K562 (cell line): ENCODE measurements around the gene MPIG6B. TPM values are rescaled to one million over a fixed set of nuclear protein-coding genes. Genes with fewer than 3 reads are reported as not detected.
A peak's percentile ranks its signal among the peaks of the same experiment; 100 is the strongest.

Source experiments
- E2F1 ChIP-seq: sonication (generic); formaldehyde crosslinking; IDR thresholded peaks from 2 replicates; pipeline ENCODE4 v1.8.1; 2023; ENCODE audit warnings: mild to moderate bottlenecking, missing genetic modification reagents, moderate library complexity
- ESRRB ChIP-seq: fragments of 250-450 bp; sonication (Bioruptor Pico); IDR thresholded peaks from 2 replicates; pipeline ENCODE4 v1.5.0; 2020; ENCODE audit warnings: mild to moderate bottlenecking, moderate library complexity, borderline replicate concordance
- FOXA3 ChIP-seq, 2 experiments: fragments of 450-650 bp in 1 of 2; sonication (generic) in 1 of 2; formaldehyde crosslinking; IDR thresholded peaks in 1 of 2; conservative IDR thresholded peaks in 1 of 2; 2 replicates each; pipeline versions ENCODE4 v1.4.0 to v1.8.0; 2020 to 2022; ENCODE audit warnings: mild to moderate bottlenecking in 2 of 2, missing genetic modification reagents in 1 of 2
- NR2C2 ChIP-seq, 2 experiments: fragments of 200-800 bp in 1 of 2; sonication (Bioruptor generic) in 1 of 2; sonication (generic) in 1 of 2; formaldehyde crosslinking in 1 of 2; IDR thresholded peaks; 2 replicates each; pipeline versions ENCODE4 v1.6.1 to v1.8.0; 2016 to 2022; ENCODE audit warnings: mild to moderate bottlenecking in 1 of 2, missing compliant biosample characterization in 1 of 2, missing genetic modification characterization in 1 of 2, missing genetic modification reagents in 1 of 2
- RERE ChIP-seq: sonication (generic); formaldehyde crosslinking; IDR thresholded peaks from 2 replicates; pipeline ENCODE4 v1.8.0; 2023; ENCODE audit warnings: missing genetic modification reagents, mild to moderate bottlenecking, borderline replicate concordance
- SMAD4 ChIP-seq: fragments of 250-450 bp; sonication (Bioruptor Pico); conservative IDR thresholded peaks from 2 replicates; pipeline ENCODE4 v1.8.0; 2021; ENCODE audit warnings: inconsistent platforms, mild to moderate bottlenecking, moderate library complexity
- ZKSCAN1 ChIP-seq: fragments of 150-350 bp; IDR thresholded peaks from 2 replicates; pipeline ENCODE4 v1.6.1; 2016; ENCODE audit warnings: low read depth, low read length
- ZNF609 ChIP-seq: sonication (generic); formaldehyde crosslinking; IDR thresholded peaks from 2 replicates; pipeline ENCODE4 v1.8.1; 2023; ENCODE audit warnings: missing genetic modification reagents, mild to moderate bottlenecking, borderline replicate concordance
- polyA plus RNA-seq, 8 experiments: library from polyadenylated mRNA; depleted of rRNA in 4 of 8; stranded (reverse) in 5 of 8; unstranded in 3 of 8; fragments of >200 nt; fragmentation: Nextera tagmentation in 2 of 8; fragmentation: Illumina TruSeq in 1 of 8; extraction: Ambion mirVana in 2 of 8; extraction: Trizol in 1 of 8; gene quantifications; 2 replicates each; pipeline versions ENCODE4 v1.2.1 to v1.2.3, GENCODE V29; 2011 to 2014; ENCODE audit warnings: inconsistent platforms in 1 of 8, missing spikeins in 1 of 8
- total RNA-seq, 7 experiments: library from RNA; depleted of rRNA in 6 of 7; stranded (reverse); fragments of >200 nt in 6 of 7; fragmentation: Illumina TruSeq in 2 of 7; extraction: Trizol in 2 of 7; gene quantifications; 2 replicates each; pipeline versions ENCODE4 v1.2.1 to v1.2.3, GENCODE V29; 2011 to 2021; ENCODE audit warnings: low replicate concordance in 1 of 7
- TF ChIP-seq, protein P1 (sequence below): fragments of 450-650 bp; formaldehyde crosslinking; IDR thresholded peaks from 2 replicates; pipeline ENCODE4 v1.4.0; 2022; ENCODE audit warnings: missing genetic modification characterization

The MPIG6B gene
- total and polyA plus RNA-seq, 9 of the 15 experiments (the other 6 are each of a cell fraction or from before 2014, with no cell fraction given) = 0.11 to 1.2 (median 0.28) TPM; not detected in 1

- 0 out of 2 replicates have a peak, but pooled peaks have one; percentile 56 for TF ChIP-seq ZNF609 (CRISPR knock-in tag)
- TF ChIP-seq ESRRB (CRISPR knock-in tag) = no peak
- peak; percentile 44; the same call in 1 of the 2 replicates for TF ChIP-seq ZKSCAN1
- no peak; the same call in none of the 2 replicates for TF ChIP-seq SMAD4
- TF ChIP-seq, protein P1, sequence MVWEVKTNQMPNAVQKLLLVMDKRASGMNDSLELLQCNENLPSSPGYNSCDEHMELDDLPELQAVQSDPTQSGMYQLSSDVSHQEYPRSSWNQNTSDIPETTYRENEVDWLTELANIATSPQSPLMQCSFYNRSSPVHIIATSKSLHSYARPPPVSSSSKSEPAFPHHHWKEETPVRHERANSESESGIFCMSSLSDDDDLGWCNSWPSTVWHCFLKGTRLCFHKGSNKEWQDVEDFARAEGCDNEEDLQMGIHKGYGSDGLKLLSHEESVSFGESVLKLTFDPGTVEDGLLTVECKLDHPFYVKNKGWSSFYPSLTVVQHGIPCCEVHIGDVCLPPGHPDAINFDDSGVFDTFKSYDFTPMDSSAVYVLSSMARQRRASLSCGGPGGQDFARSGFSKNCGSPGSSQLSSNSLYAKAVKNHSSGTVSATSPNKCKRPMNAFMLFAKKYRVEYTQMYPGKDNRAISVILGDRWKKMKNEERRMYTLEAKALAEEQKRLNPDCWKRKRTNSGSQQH = no peak
- TF ChIP-seq FOXA3 (CRISPR knock-in tag; conservative IDR thresholded peaks at IDR 0.05 in 1 of 2, IDR thresholded peaks at IDR 0.05 in 1 of 2) = no peak
- peak; percentile 57; the same call in 1 of the 2 replicates for TF ChIP-seq NR2C2 (CRISPR knock-in tag; IDR thresholded peaks at IDR 0.05)
- no peak for TF ChIP-seq NR2C2 (tag; IDR thresholded peaks at IDR 0.05)
- TF ChIP-seq E2F1 (CRISPR knock-in tag) = no peak
- 0 out of 2 replicates have a peak, but pooled peaks have one; percentile 81 for TF ChIP-seq RERE (CRISPR knock-in tag)
Measured at GRCh38 chr6:31689249-31690110, 33.7 kb upstream of the MPIG6B start (continued).
